ENCODE measurements around the gene ARSB.

- TF ChIP-seq, protein P1, sequence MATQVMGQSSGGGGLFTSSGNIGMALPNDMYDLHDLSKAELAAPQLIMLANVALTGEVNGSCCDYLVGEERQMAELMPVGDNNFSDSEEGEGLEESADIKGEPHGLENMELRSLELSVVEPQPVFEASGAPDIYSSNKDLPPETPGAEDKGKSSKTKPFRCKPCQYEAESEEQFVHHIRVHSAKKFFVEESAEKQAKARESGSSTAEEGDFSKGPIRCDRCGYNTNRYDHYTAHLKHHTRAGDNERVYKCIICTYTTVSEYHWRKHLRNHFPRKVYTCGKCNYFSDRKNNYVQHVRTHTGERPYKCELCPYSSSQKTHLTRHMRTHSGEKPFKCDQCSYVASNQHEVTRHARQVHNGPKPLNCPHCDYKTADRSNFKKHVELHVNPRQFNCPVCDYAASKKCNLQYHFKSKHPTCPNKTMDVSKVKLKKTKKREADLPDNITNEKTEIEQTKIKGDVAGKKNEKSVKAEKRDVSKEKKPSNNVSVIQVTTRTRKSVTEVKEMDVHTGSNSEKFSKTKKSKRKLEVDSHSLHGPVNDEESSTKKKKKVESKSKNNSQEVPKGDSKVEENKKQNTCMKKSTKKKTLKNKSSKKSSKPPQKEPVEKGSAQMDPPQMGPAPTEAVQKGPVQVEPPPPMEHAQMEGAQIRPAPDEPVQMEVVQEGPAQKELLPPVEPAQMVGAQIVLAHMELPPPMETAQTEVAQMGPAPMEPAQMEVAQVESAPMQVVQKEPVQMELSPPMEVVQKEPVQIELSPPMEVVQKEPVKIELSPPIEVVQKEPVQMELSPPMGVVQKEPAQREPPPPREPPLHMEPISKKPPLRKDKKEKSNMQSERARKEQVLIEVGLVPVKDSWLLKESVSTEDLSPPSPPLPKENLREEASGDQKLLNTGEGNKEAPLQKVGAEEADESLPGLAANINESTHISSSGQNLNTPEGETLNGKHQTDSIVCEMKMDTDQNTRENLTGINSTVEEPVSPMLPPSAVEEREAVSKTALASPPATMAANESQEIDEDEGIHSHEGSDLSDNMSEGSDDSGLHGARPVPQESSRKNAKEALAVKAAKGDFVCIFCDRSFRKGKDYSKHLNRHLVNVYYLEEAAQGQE (IDR thresholded peaks at IDR 0.05; ENCODE audit: insufficient read depth in 1 of 2, low read depth in 2 of 2, low read length in 2 of 2), result no peak
- TF ChIP-seq SIN3A (IDR thresholded peaks at IDR 0.05; ENCODE audit: borderline replicate concordance, insufficient read depth, low read length), result no peak
Measured at GRCh38 chr5:79023348-79023747, 38.2 kb upstream of the ARSB start.

Data from PFSK-1 (cell line).